Cardiac fibroblast (primary cell): ENCODE data around the gene TRPM4.

Source experiments
- DNase-seq, 2 donors: peaks; one replicate each; pipeline versions ENCODE4 v3.0.0 to v3.0.0-alpha.2; 2010; ENCODE audit warnings: low read depth in 2 of 2
- H3K4me3 ChIP-seq, 2 donors: replicated peaks in 1 of 2; 1 replicate in 1 of 2; 2 replicates in 1 of 2; pipeline ENCODE4 v1.5.1; 2011; ENCODE audit warnings: low read depth in 2 of 2, low read length in 2 of 2, mild to moderate bottlenecking in 2 of 2, moderate library complexity in 1 of 2
- TF ChIP-seq, protein P1 (sequence below): IDR thresholded peaks from one replicate; pipeline ENCODE4 v1.5.1; 2011; ENCODE audit warnings: low read depth, mild to moderate bottlenecking, low read length, inconsistent platforms

The TRPM4 gene

DNA sequence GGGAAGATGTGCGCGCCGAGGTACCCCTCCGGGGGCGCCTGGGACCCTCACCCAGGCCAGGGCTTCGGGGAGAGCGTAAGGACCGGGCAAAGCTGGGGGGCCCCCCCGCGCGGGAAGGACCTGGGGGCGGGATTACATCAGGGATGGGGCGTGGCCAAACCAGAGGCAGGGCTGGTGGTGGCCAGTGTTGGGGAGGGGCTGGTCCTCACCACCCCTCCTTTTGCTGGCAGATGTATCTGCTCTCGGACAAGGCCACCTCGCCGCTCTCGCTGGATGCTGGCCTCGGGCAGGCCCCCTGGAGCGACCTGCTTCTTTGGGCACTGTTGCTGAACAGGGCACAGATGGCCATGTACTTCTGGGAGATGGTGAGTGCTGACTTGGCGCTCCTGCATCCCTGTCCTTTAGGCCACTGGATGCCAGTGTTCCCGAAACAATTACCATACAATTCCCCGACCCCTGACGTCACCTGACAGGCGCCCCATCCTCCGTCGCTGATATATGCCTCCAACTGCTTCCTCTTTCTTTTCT is 25.3 kb downstream of the TRPM4 start:
- TF ChIP-seq, protein P1, sequence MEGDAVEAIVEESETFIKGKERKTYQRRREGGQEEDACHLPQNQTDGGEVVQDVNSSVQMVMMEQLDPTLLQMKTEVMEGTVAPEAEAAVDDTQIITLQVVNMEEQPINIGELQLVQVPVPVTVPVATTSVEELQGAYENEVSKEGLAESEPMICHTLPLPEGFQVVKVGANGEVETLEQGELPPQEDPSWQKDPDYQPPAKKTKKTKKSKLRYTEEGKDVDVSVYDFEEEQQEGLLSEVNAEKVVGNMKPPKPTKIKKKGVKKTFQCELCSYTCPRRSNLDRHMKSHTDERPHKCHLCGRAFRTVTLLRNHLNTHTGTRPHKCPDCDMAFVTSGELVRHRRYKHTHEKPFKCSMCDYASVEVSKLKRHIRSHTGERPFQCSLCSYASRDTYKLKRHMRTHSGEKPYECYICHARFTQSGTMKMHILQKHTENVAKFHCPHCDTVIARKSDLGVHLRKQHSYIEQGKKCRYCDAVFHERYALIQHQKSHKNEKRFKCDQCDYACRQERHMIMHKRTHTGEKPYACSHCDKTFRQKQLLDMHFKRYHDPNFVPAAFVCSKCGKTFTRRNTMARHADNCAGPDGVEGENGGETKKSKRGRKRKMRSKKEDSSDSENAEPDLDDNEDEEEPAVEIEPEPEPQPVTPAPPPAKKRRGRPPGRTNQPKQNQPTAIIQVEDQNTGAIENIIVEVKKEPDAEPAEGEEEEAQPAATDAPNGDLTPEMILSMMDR = no peak
- no peak overlapping the region for H3K4me3 ChIP-seq
- no peak for DNase-seq

DNA sequence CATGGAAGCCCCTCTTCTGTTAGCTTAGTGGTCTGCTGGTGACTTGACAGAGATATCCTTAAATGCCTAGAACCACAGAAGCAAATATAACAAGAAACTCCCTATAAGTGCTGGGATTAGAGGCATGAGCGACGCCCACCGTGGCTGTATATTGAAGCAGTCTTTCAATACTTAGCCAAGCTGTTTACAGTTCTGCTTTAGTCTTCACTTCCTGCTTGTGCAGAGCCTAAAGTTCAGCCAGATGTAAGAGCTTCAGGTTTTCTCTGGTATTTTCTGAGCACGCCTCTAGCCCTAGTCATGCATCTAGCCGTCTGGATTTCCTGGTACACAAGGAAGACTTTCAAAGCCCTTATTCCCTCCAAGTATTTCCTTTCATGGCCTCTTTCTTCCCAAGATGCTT is 28.5 kb downstream of the TRPM4 start:
- DNase-seq = no peak
- H3K4me3 ChIP-seq = no peak overlapping the region
- TF ChIP-seq, protein P1 = no peak

GRCh38 chr19:49188626-49189200 is 31.1 kb downstream of the TRPM4 start:
- no peak for DNase-seq
- no peak overlapping the region for H3K4me3 ChIP-seq
- TF ChIP-seq, protein P1 = no peak

GRCh38 chr19:49189259-49189658 is 31.7 kb downstream of the TRPM4 start:
- DNase-seq = no peak
- TF ChIP-seq, protein P1 = no peak

GRCh38 chr19:49190781-49191180 is 33.2 kb downstream of the TRPM4 start:
- H3K4me3 ChIP-seq = no peak overlapping the region
- no peak for DNase-seq
- TF ChIP-seq, protein P1 = no peak

More at GRCh38 chr19:49189259-49189658, 31.7 kb downstream of the TRPM4 start:
- H3K4me3 ChIP-seq = no peak overlapping the region

DNA sequence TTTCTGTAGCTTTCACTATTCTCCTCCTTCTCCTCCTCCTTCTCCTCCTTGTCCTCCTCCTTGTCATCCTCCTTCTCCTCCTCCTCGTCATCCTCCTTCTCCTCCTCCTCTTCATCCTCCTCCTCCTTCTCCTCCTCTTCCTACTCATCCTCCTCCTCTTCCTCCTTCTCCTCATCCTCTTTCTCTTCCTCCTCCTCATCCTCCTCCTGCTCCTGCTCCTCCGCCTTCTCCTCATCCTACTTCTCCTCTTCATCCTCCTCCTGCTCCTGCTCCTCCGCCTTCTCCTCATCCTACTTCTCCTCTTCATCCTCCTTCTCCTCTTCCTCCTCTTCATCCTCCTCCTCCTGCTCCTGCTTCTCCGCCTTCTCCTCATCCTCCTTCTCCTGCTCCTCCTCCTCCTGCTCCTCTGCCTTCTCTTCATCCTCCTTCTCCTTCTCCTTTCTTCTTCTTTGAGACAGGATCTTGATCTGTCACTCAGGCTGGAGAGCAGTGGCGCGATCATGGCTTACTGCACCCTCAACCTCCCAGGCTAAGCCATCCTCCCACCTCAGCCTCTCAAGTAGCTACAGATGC is 36.3 kb downstream of the TRPM4 start:
- DNase-seq = no peak
- H3K4me3 ChIP-seq = no peak overlapping the region
- TF ChIP-seq, protein P1 = no peak
